ENCODE results near the gene PPARD.

GRCh38 chr6:35388772-35389352 is 46.5 kb downstream of the PPARD start:
- TF ChIP-seq POLR2A (IDR thresholded peaks at IDR 0.05) (no peak), EP300 (IDR thresholded peaks at IDR 0.05) (no peak)
